ENCODE data around the gene FGF14.

Gene FGF14

GRCh38 chr13:102136735-102137296 is 265.0 kb downstream of the FGF14 start:
- no peak overlapping the region for H3K4me3 ChIP-seq (ENCODE audit: low read length)
- no peak for TF ChIP-seq CTCF (conservative IDR thresholded peaks at IDR 0.05; ENCODE audit: low read length)
- no peak for DNase-seq (ENCODE audit: low read depth)

GRCh38 chr13:102132777-102133295 is 269.0 kb downstream of the FGF14 start:
- DNase-seq (ENCODE audit: low read depth), result no peak
- H3K4me3 ChIP-seq (ENCODE audit: low read length), result no peak overlapping the region
- TF ChIP-seq CTCF (conservative IDR thresholded peaks at IDR 0.05; ENCODE audit: low read length), result no peak

- DNase-seq (ENCODE audit: low read depth), result no peak
- TF ChIP-seq CTCF (conservative IDR thresholded peaks at IDR 0.05; ENCODE audit: low read length), result no peak
- no peak overlapping the region for H3K4me3 ChIP-seq (ENCODE audit: low read length)
Observed at GRCh38 chr13:102131246-102131645, 270.6 kb downstream of the FGF14 start.

GRCh38 chr13:102128216-102128810 is 273.5 kb downstream of the FGF14 start:
- peak; percentile 37 for DNase-seq (ENCODE audit: low read depth)
- TF ChIP-seq CTCF (conservative IDR thresholded peaks at IDR 0.05; ENCODE audit: low read length), result no peak
- no peak overlapping the region for H3K4me3 ChIP-seq (ENCODE audit: low read length)

GRCh38 chr13:102127153-102127552 is 274.7 kb downstream of the FGF14 start:
- H3K4me3 ChIP-seq (ENCODE audit: low read length), result no peak overlapping the region
- TF ChIP-seq CTCF (conservative IDR thresholded peaks at IDR 0.05; ENCODE audit: low read length), result no peak
- no peak for DNase-seq (ENCODE audit: low read depth)

- no peak for DNase-seq (ENCODE audit: low read depth)
- H3K4me3 ChIP-seq (ENCODE audit: low read length), result no peak overlapping the region
- TF ChIP-seq CTCF (conservative IDR thresholded peaks at IDR 0.05; ENCODE audit: low read length), result no peak
Observed at GRCh38 chr13:102122147-102122546, 279.7 kb downstream of the FGF14 start.

- no peak for DNase-seq (ENCODE audit: low read depth)
- H3K4me3 ChIP-seq (ENCODE audit: low read length), result no peak overlapping the region
- no peak for TF ChIP-seq CTCF (conservative IDR thresholded peaks at IDR 0.05; ENCODE audit: low read length)
Observed at GRCh38 chr13:102117175-102117831, 284.5 kb downstream of the FGF14 start.
